HG02588 (cell line): ENCODE results near the gene TOMM40.

Source experiments
- ATAC-seq: cut with Tn5 transposase; IDR thresholded peaks from one replicate; pipeline ENCODE4 v1.9.1; 2021; ENCODE audit warnings: mild to moderate bottlenecking, moderate library complexity; ENCODE audit not compliant: unreplicated experiment

The TOMM40 gene

DNA sequence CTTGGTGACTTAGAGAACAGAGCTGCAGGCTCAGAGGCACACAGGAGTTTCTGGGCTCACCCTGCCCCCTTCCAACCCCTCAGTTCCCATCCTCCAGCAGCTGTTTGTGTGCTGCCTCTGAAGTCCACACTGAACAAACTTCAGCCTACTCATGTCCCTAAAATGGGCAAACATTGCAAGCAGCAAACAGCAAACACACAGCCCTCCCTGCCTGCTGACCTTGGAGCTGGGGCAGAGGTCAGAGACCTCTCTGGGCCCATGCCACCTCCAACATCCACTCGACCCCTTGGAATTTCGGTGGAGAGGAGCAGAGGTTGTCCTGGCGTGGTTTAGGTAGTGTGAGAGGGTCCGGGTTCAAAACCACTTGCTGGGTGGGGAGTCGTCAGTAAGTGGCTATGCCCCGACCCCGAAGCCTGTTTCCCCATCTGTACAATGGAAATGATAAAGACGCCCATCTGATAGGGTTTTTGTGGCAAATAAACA is 33.2 kb downstream of the TOMM40 start:
- no peak for ATAC-seq

DNA sequence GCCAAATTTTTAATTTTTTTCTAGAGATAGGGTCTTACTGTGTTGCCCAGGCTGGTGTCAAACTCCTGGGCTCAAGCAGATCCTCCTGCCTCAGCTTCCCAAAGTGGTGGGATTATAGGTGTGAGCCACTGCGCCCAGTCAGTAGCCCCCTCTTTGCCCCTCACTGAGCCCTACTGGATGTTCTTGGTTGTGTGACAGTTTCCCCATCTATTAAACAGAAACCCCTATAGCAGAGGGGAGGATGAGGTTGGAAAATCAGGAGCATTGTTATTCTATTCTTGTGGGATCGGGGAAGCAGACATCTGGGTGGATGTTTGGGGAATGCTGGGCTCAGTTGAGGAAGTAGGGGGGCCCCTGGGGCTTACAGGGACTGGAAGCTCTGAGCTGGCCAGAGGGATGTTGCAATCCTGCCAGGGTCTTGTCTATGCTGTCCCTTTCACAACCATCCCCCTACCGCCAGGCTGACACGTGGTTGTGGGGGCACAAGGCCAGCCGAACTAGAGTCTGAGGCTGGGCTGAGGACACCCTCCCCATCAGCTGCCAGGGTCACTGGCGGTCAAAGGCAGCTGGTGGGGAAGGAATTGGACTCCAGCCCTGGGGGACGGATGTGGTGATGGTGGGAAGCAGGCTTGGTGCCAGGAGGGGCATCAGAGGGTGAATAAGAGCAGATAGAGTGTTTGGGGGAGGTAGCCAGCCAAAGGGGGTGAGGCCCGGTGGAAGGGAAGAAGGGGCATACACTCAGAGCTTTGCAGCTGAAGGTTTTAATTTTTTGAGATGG is 34.2 kb downstream of the TOMM40 start:
- ATAC-seq = no peak

DNA sequence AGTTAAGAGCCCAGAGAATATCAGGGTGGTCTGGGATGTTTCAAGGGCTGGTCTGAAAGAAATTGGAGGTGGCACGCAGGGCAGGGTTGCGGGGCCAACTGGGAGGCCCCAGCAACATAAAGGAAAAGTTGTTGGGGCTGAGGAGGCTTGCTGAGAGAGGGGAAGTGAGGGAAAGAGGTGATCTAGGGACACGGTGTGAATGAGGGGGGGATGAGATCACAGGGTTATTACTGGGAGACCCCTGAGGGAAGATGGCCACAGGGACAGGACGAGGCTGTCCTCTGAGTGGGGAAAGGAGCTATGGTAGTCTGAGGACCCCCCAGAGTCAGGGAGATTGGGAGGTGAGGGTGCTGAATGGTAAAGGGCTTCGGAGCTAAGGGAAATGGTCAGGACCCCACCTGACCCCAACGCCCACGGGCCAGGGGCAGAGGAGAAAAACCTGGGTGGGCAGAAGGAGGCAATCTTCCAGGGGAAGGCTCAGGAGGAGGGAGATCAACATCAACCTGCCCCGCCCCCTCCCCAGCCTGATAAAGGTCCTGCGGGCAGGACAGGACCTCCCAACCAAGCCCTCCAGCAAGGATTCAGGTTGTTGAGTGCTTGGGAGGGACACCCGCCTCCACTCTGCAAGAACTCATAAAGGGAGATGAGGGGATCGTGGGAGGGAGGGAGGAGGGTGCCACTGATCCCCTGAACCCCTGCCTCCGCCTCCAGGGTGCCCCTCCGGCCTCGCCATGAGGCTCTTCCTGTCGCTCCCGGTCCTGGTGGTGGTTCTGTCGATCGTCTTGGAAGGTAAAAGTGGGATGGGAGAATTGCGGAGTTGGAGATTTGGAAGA is 35.4 kb downstream of the TOMM40 start:
- ATAC-seq = peak; percentile 8

DNA sequence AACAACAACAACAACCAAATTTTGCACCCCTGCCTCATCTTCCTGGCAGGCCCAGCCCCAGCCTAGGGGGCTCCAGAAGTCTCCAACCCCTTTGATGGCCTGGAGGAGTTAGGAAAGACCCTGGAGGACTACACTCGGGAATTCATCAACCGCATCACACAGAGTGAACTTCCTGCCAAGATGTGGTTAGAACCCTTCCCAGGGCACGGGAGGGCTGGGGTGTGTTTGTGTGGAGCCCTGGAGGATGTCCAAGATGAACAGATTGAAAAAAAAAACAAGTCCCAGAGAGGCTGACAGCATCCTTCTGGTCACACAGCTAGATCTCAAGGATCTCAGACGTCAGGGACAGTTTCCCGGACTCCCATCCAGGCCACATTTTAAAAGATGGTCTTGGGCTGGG is 36.7 kb downstream of the TOMM40 start:
- ATAC-seq = no peak

DNA sequence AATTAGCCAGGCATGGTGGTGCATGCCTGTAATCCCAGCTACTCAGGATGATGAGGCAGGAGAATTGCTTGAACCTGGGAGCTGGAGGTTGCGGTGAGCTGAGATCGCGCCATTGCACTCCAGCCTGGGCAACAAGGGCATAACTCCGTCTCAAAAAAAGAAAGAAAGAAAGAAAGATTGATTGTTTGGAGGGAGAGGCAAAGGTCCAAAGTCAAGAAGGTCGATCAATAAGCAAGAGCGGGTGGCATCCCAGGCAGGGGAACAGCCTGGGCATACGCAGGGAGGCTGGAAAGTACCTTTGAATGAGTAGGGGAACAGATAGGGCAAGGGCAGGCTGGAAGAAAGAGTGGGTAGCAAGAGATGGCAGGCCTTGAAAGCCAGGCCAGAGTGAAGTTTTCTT is 39.0 kb downstream of the TOMM40 start:
- no peak for ATAC-seq

DNA sequence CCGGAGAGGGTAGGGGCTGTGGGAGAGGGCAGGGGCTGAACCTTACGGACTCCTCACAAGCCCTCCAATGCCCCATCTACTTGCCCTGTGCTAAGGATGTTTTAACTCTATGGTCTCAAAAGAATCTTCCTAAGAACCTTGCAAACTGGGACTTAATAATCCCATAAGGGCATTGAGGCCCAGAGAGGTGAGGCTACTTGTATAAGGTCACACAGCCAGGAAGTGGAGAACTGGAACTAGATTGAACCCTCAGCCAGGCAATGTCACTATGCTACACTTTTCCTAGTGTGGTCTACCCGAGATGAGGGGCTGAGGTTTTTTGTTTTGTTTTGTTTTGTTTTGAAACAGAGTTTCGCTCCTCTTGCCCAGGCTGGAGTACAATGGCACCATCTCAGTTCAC is 40.5 kb downstream of the TOMM40 start:
- no peak for ATAC-seq

DNA sequence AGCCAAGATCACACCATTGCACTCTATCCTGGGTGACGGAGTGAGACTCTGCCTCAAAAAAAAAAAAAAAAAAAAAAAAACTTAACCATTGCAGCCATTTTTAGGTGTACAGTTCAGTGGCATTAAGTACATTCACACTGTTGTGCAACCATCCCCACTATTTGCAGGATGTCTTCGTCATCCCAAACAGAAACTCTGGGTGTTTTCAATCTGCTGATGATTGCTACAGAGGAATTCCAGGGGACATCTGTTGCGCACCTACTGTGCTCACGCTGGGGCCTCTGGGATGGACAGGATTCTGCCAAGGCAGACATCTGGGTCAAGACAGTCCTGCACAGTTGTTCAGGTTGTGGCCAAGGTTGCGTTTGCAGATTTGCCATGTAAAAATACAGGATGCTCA is 48.6 kb downstream of the TOMM40 start:
- no peak for ATAC-seq

DNA sequence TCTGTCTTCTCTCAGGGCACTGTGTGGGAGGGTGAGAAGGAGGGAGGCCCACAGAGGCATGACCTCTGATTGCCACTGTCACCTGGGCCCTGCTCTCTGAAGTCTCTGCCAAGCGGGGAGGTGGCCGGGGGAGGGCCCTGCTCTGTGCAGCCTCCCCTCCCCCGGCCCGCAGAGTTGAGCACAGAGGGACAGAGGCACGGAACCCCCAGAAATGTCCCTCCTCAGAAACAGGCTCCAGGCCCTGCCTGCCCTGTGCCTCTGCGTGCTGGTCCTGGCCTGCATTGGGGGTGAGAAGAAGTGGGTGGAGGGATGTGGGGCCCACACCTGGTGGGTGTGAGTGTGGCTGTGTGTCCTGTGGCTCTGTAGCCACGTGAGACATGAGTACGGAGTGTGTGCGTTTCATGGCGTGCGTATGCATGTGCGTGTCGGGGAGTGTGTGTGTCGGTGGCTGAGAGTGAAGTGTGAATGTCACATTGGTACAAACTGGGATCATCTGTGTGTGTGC is 51.1 kb downstream of the TOMM40 start, which contains the start of gene APOC4:
Gene APOC4 (plus strand): TSS at position 171 of the 505 bp plus-strand sequence. CDS start 41 bp downstream, at position 212.
- no peak for ATAC-seq

DNA sequence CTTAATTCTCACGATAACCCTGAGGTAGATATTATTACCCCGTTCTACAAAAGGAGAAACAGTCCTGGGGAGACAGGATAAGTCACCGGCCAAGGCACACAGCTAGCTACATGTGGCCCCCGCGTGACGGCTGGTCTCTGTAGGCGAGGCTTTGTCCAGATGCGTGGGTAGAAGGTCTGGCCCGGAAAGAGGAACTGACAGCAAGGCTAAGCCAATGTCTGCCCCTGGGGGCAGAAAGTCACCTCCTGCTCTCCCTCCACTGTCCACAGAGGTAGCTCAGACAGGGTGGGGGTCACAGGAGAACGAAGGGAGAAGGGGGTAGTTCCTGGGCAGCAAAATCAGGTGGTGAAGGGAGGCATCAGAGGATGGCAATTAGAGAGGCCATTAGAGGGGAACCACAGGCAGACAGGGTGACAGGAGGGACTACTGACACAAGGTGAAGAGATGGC is 52.8 kb downstream of the TOMM40 start:
- ATAC-seq = peak; percentile 64

DNA sequence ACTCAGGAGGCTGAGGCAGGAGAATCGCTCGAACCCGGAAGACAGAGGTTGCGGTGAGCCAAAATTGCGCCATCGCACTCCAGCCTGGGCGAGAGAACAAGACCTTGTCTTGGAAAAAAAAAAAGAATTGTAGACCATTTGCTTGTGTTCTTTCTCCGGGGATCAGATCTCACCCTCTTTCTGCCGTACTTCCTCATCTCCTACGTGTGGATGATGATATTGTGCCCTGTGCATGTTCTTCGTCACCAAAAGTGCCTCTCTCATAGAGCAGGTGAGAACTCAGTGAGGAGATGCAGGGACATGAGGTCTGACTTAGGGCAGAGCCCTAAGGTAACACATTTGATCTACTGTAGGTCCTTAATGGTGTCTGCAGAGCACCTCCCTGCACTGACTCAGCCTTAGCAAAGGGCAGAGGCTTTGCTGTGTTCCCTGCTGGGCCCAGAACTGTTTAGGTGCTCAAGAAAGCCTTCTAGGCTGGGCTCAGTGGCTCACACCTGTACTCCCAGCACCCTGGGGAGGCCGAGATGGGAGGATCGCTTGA is 56.1 kb downstream of the TOMM40 start:
- no peak for ATAC-seq

DNA sequence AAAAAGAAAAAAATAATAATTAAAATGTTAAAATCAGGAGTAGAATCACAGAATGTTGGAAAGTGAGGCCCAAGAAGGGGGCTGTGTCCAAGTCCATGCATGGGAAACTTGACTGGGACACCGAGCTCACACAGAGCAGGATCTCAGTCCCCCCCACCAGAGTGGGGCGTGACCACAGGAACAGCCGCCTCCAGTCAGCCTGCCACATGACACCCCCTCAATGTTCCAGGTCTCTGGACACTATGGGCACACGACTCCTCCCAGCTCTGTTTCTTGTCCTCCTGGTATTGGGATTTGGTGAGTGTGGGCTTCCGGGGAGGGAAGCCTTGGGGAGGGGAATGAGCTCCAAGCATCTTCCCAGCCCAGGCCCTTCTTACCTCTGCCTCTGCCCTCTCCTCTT is 57.2 kb downstream of the TOMM40 start:
- no peak for ATAC-seq

DNA sequence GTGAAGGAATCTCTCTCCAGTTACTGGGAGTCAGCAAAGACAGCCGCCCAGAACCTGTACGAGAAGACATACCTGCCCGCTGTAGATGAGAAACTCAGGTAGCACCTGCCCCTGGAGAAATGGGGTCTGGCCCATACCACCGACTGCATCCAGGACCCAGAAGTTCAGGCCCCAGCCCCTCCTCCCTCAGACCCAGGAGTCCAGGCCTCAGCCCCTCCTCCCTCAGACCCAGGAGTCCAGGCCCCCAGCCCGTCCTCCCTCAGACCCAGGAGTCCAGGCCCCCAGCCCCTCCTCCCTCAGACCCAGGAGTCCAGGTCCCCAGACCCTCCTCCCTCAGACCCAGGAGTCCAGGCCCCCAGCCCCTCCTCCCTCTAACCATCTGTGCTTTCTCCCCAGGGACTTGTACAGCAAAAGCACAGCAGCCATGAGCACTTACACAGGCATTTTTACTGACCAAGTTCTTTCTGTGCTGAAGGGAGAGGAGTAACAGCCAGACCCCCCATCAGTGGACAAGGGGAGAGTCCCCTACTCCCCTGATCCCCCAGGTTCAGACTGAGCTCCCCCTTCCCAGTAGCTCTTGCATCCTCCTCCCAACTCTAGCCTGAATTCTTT is 57.8 kb downstream of the TOMM40 start:
- ATAC-seq = no peak

DNA sequence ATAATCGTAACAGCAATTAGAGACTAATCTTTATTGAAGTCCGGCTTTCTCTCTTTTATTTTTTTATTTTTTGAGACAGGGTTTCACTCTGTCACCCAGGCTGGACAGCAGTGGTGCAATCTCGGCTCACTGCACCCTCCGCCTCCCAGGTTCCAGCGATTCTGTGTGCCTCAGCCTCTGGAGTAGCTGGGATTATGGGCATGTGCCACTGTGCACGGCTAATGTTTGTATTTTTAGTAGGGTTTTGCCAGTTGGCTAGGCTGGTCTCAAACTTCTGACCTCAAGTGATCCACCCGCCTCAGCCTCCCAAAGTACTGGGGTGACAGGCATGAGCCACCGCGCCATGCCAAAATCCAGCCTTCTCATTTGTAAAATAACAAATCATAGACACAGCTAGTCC is 58.5 kb downstream of the TOMM40 start:
- no peak for ATAC-seq

DNA sequence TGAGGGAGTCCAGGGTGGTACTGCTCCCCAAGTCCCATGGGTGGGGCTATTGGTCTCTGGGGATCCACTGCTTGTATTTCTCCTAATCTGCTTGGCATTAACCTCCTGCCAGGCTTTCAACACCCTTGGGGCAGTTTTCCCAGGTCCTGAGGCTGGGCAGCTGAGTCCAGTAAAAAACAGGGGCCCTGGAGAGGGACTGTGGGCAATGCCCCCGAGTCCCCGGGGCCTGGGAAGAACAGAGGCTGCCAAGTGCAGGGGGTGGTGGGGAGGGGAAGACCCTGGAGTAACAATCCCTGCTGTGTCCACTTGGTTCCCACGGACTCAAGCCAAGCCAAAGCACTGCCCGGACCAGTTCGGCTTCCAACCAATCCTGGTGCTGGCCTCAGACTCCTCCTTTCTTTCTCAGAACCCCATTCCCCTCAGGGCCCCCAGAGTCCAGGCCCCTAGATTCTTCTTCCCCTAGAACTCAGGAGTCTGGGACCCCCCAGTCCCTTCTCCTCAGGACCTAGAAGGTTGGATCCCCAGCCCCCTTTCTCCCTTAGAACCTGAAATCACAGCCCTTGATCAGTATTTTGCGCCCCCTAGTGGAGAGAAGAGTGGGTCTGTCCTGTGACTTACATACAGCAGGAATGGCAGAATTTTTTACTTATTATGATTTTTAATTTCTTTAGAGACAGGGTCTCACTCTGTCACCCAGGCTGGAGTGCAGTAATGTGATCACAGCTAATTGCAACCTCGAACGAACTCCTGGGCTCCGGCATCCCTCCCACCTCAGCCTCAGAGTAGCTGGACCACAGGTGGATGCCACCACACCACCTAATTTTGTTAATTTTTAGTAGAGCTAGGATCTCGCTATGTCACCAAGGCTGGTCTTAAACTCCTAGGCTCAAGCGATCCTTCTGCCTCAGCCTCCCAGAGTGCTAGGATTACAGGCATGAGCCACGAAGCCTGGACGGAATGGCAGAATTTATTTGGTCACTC is 60.4 kb downstream of the TOMM40 start:
- ATAC-seq = no peak
